Esophagus muscularis mucosa (tissue), 3 donors: ENCODE results near the gene STEAP4.

Experiments used
- POLR2A ChIP-seq: fragments of 450-650 bp; IDR thresholded peaks from one replicate; pipeline ENCODE4 v1.6.1; 2017; ENCODE audit warnings: antibody characterized with exemption, moderate library complexity, mild to moderate bottlenecking, low read depth
- POLR2AphosphoS5 ChIP-seq, 2 donors: sonication (generic); formaldehyde crosslinking; IDR thresholded peaks; one replicate each; pipeline ENCODE4 v1.6.1; 2017; ENCODE audit warnings: antibody characterized with exemption in 2 of 2
- TF ChIP-seq, protein P1 (sequence below), 3 experiments: fragments of 200-600 bp in 2 of 3; fragments of 450-650 bp in 1 of 3; sonication (generic) in 2 of 3; IDR thresholded peaks; one replicate each; pipeline ENCODE4 v1.5.1; 2017 to 2019; ENCODE audit warnings: antibody characterized with exemption in 3 of 3, mild to moderate bottlenecking in 2 of 3, moderate library complexity in 1 of 3

DNA sequence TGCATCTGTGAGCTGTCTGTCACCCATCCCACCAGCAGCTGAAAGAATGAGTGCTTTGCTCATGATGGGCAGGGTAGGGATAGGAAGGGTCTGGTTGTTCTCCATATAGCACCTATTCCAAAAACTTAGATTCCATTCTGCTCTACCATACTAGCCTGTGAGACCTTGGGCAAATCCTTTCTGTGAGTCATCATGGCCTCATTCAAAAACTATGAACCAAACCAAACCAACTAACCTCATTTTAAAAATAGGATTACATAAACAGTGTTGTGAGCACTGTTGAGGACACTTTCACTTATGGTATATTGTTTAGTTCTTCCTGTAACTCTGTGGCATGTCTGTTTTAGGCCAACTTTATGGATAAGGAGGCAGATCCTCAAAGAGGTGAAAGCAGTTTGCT, 30.9 kb upstream of the STEAP4 start:
- TF ChIP-seq, protein P1, sequence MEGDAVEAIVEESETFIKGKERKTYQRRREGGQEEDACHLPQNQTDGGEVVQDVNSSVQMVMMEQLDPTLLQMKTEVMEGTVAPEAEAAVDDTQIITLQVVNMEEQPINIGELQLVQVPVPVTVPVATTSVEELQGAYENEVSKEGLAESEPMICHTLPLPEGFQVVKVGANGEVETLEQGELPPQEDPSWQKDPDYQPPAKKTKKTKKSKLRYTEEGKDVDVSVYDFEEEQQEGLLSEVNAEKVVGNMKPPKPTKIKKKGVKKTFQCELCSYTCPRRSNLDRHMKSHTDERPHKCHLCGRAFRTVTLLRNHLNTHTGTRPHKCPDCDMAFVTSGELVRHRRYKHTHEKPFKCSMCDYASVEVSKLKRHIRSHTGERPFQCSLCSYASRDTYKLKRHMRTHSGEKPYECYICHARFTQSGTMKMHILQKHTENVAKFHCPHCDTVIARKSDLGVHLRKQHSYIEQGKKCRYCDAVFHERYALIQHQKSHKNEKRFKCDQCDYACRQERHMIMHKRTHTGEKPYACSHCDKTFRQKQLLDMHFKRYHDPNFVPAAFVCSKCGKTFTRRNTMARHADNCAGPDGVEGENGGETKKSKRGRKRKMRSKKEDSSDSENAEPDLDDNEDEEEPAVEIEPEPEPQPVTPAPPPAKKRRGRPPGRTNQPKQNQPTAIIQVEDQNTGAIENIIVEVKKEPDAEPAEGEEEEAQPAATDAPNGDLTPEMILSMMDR (IDR thresholded peaks at IDR 0.05): no peak
- TF ChIP-seq POLR2AphosphoS5 (IDR thresholded peaks at IDR 0.05) (no peak), POLR2A (no peak)
